T-helper 2 cell treated with Interferon-gamma antibody and Interleukin-4, amounts not matched to agents 5 μg/mL and 100 μg/mL, for 36 hours (primary cell): ENCODE measurements around the gene F11R.
A peak's percentile ranks its signal among the peaks of the same experiment; 100 is the strongest.

Experiments used
- DNase-seq: peaks from one replicate; pipeline ENCODE4 v3.0.0; 2021; ENCODE audit warnings: low spot score
- H3K27ac Mint-ChIP-seq: one replicate; pipeline ENCODE4 v1.8.0; 2021; ENCODE audit warnings: mild to moderate bottlenecking, mixed read lengths
- H3K27me3 Mint-ChIP-seq: one replicate; pipeline ENCODE4 v1.8.0; 2021; ENCODE audit warnings: low read depth, mixed read lengths
- H3K36me3 Mint-ChIP-seq: one replicate; pipeline ENCODE4 v1.8.0; 2021; ENCODE audit warnings: low read depth, mixed read lengths
- H3K4me1 Mint-ChIP-seq: one replicate; pipeline ENCODE4 v1.8.0; 2021; ENCODE audit warnings: low read depth, mixed read lengths
- H3K4me3 Mint-ChIP-seq: one replicate; pipeline ENCODE4 v1.8.0; 2022; ENCODE audit warnings: mild to moderate bottlenecking, moderate library complexity, mixed read lengths
- H3K9me3 Mint-ChIP-seq: one replicate; pipeline ENCODE4 v1.8.0; 2021; ENCODE audit warnings: mixed read lengths

The F11R gene

DNA sequence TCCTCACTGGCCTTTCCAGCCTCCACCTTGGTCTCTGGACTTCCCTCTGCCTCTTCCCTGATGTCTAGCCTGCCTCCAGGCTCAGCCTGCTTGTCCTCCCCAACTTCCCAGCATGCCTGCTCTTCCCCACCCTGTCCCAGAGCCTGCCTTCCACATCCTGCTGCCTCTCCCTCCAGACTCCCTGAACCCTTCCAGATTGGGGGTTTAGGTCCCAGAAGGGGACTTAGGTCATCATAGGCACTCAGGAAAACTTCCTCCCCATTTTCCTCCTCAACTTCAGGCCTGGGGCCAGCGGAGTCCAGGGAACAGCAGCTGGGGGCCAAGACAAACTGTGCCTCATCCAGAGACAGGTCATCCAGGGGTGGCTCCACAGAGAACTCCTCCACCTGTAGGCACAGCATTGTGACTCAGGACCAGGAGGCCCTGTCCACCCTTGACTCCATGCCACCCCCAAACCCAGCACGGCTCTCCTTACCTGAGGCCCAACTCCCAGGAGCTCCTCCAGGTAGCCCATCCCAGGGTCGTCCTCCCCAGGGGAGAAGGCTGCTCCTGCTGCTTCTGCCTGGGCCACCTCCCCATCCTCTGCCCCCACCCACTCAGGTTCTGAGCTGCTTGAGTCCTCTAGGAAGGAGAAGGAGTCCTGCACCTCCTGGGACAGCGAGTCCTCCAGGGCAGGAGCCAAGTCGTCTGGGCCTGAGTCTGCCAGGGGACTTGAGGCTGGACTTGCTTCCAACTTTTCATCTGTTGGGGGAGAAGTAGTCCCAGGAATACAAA, 28.2 kb upstream of the F11R start:
- peak overlapping the region; percentile 68 for H3K27ac Mint-ChIP-seq
- no peaks in the 10 kb centered on the region for H3K9me3 Mint-ChIP-seq
- H3K4me3 Mint-ChIP-seq = no peak overlapping the region
- H3K27me3 Mint-ChIP-seq = no peaks in the 10 kb centered on the region
- H3K4me1 Mint-ChIP-seq = peaks cover 17% of the 10 kb centered on the region
- H3K36me3 Mint-ChIP-seq = peaks cover 79% of the 10 kb centered on the region
- DNase-seq = no peak

DNA sequence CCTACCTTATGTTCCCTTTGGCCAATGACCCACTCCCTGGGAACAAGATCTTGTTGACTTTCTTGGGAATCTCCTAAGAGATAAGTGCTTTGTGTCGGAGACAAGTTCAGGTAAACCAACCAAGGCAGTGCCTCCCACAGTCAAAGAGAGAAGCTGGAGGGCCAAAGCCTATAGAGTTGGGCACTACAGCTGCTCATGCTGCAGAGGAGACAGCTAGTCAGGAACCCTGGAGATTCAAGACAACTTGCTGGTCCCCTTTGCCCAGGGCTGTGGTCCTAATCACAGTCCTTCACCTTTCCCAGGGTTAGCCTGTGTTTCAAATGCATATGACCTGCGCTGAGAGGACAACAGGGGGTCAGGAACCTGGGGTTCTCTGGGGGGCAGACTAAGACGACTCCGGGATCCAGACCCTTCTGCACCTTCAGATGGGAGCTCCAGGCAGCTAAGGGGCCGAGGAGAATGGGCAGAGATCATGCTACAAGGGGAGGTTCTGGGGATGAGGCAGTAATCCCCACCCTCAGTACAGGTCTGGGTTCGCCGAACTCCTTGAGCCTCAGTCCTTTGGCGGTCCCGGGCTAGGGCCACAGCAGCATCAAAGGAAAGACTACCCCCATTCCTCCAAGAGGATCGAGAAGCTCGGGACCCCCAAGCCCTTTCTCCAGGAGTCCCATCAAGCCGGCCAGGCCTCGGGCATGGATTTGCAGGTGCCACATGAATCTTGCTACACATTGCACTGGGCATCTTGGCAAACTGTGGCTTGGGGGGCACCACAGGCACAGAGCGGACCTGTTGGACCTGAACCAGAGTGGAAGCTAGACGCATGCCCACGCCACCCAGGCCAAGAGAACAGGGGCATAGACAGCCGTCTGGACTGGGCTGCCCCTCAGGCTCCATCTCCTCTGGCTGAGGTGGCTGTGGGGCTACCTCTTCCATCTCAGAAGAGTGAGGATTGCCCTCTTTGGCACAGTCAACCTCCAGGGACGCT, 26.8 kb upstream of the F11R start:
- H3K4me3 Mint-ChIP-seq = no peak overlapping the region
- peaks cover 17% of the 10 kb centered on the region for H3K4me1 Mint-ChIP-seq
- no peak for DNase-seq
- no peaks in the 10 kb centered on the region for H3K27me3 Mint-ChIP-seq
- no peaks in the 10 kb centered on the region for H3K9me3 Mint-ChIP-seq
- H3K27ac Mint-ChIP-seq = peak overlapping the region; percentile 97
- H3K36me3 Mint-ChIP-seq = peaks cover 70% of the 10 kb centered on the region

DNA sequence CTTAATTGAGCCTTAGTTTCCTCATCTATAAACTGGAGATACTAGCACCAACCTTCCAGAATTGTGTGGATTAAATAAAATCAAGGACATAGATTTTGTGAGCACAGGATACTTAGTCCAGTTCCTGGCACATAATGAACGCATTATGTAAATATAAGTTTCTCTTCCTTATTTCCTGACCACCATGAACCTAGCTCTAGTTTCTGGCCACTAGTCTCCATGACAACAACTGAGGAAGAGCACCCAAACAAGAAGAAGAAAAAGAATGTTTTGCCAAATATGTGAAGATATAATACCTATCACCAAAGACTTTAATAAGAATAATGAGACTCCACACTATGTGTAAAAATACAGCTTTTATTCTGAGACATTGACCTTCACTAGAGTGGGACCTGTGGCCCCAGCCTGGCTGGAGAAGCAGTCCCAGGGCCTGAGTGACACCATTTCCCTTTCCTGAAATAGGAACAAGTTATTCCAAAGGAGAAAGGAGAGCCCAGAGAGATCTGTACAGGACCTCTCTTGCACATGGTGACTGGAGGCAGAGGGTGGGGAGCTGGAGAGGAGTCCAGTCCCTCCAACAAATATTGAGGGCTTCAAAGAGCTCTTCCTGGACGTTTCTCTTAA, 25.8 kb upstream of the F11R start:
- Mint-ChIP-seq H3K27ac (peak overlapping the region; percentile 97), H3K4me3 (peak overlapping the region; percentile 91), H3K36me3 (peaks cover 68% of the 10 kb centered on the region), H3K4me1 (peaks cover 18% of the 10 kb centered on the region), H3K9me3 (no peaks in the 10 kb centered on the region), H3K27me3 (no peaks in the 10 kb centered on the region)
- no peak for DNase-seq

DNA sequence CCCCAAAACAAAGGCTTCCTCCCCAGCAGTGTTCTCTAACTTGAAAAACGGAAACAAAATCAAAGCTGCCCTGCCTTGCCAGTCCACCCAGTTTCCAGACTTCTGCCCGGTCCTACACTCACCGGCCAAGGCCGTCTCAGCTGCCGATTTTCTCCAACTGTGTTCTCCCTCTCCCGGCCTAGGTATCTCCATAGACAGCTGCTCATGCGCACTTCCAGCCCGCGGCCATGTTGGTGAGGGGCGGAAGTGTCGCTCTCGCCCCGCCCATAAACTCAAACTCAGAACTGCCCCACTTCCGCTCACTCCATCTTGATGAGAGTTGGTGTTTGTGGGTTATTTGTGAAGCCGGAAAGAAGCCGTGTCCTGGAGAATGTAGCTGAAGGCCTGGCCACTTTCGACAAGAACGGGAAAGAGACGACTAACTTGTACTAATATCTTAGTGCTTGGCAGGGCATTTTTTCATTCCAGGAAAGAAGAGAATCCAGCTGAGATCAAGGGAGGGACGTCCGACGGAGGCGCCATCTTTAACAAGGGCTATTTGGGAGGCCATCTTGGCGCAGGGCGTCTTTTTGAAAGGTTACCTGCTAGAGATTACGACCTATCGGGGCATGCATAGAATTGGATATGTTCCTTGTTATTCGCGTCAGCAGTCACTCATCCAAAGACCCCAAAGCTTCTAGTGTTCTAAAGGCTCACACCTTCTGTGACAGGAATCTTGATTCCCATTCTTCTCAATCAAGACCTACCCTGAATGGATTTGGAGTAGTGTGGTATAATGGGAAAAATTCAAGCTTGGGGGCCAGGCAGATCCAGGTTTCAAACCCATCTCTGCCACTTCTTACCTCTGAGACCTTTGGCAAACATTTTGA, 25.0 kb upstream of the F11R start, which contains the start of gene USF1:
USF1 (minus strand) TSS at position 242 of the 869 bp plus-strand sequence. CDS start 2,702 bp downstream, outside the sequence.
- DNase-seq = peak; percentile 94
- peaks cover 70% of the 10 kb centered on the region for H3K36me3 Mint-ChIP-seq
- no peaks in the 10 kb centered on the region for H3K27me3 Mint-ChIP-seq
- H3K9me3 Mint-ChIP-seq = no peaks in the 10 kb centered on the region
- H3K4me3 Mint-ChIP-seq = peak within 1 kb of the TSS; percentile 91
- H3K4me1 Mint-ChIP-seq = peaks cover 20% of the 10 kb centered on the region
- H3K27ac Mint-ChIP-seq = peak within 1 kb of the TSS; percentile 97

DNA sequence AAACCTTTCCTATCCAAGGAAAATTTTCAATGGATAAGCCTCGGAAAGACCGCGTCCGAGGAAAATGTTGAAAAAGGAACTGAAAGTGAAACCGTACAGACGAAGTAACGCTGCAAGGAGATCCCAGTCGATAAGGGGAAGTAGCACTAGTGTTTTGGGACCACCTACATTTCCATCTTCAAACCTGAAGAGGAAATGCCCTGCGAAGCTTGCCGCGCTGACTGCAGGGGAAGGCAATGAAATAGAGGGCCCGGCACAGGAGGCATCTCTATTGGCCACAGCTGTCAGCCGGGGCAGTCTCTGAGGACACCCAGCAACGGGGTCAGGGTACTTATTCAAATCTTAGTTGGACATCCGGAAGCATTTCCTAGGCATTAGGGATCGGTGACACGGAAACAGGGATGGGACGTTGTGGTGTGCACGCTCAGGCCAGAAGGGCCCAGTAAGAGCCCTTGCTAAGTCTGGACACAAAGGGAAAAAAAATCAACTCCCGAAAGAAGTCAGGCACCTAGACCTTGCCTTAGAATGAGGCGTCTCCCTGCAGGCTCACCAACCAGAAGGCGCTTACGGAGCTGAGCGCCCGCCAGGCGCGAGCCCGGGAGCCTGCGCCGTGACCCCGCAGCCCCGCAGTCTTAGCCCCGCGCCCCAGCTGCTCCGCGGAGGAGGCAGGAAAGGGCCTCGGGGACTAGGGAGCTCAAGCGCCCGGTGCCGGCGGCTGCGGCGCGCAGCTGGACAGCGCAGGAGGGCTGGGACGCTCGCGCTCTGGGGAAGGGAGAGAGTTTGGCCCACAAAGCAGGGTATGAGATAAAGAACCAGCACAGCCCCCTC, 24.2 kb upstream of the F11R start:
- DNase-seq = peak; percentile 54
- Mint-ChIP-seq H3K36me3 (peaks cover 74% of the 10 kb centered on the region), H3K27ac (peak overlapping the region; percentile 97), H3K27me3 (no peaks in the 10 kb centered on the region), H3K4me3 (peak overlapping the region; percentile 91), H3K4me1 (peaks cover 20% of the 10 kb centered on the region), H3K9me3 (no peaks in the 10 kb centered on the region)

DNA sequence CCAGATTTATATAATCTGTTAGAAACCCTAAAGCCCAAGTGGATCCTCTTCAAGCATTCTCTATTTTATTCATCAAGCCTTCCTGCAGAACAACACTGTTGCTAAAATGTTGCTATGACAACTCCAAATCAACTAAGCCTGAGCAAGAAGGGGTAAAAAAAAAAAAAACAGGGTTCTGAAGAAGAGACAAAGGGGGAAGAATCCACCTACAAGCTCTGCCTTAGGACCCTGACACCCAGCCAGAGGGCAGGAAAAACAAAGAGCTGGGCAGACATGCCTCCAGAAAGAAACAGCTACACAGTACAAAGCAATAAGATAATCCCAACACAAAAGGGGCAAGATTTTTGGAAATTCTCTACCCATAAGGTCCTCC, 23.6 kb upstream of the F11R start:
- peak overlapping the region; percentile 91 for H3K4me3 Mint-ChIP-seq
- DNase-seq = no peak
- H3K9me3 Mint-ChIP-seq = no peaks in the 10 kb centered on the region
- peaks cover 74% of the 10 kb centered on the region for H3K36me3 Mint-ChIP-seq
- peaks cover 20% of the 10 kb centered on the region for H3K4me1 Mint-ChIP-seq
- H3K27me3 Mint-ChIP-seq = no peaks in the 10 kb centered on the region
- H3K27ac Mint-ChIP-seq = peak overlapping the region; percentile 97

DNA sequence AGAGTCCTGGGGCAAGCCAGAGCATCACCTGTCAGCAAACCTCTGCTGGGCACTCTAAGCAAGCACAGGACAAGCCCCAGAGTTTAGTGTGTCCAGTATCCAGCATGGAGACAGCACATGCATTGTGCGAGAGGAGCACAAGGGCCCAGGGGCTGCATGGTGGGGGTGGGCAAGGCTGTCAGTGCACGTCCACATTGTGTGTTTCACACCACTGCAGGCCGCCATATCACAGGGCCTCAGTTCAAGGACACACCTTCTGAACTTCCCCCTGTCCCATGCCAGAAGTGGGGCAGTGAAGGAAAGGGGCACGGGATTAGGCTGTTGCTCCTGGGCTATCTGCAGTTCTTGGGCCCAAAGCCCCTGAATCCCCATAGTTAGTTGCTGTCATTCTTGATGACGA, 18.6 kb upstream of the F11R start:
- H3K36me3 Mint-ChIP-seq = peaks cover 48% of the 10 kb centered on the region

DNA sequence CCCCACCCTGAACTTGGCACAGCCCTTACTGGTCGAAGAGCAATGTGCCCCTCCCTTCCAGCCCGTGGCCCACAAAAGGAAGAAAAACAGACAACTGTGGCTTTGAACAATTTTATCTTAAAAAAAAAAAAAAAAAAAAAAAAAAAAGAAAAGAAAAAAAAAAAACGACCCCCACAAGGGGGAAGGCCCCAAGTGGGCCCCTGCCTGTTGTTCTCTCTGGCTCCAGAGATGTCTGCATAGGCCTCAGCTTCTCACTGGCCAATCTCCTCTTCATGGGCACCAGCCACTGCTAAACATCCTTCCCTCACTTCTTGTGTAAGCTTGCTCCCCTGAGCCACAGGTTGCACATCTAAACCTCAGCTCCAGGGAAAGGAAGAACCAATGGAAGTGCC, 18.2 kb upstream of the F11R start:
- peak overlapping the region; percentile 86 for H3K27ac Mint-ChIP-seq
- no peak for DNase-seq
- H3K36me3 Mint-ChIP-seq = peaks cover 44% of the 10 kb centered on the region
- no peaks in the 10 kb centered on the region for H3K9me3 Mint-ChIP-seq
- peak overlapping the region; percentile 92 for H3K4me3 Mint-ChIP-seq
- H3K4me1 Mint-ChIP-seq = peaks cover 21% of the 10 kb centered on the region
- no peaks in the 10 kb centered on the region for H3K27me3 Mint-ChIP-seq

More for the DNA sequence above, 18.6 kb upstream of the F11R start:
- Mint-ChIP-seq H3K4me1 (peaks cover 25% of the 10 kb centered on the region), H3K9me3 (no peaks in the 10 kb centered on the region), H3K27ac (peak overlapping the region; percentile 86), H3K27me3 (no peaks in the 10 kb centered on the region), H3K4me3 (peak overlapping the region; percentile 92)
- DNase-seq = no peak

DNA sequence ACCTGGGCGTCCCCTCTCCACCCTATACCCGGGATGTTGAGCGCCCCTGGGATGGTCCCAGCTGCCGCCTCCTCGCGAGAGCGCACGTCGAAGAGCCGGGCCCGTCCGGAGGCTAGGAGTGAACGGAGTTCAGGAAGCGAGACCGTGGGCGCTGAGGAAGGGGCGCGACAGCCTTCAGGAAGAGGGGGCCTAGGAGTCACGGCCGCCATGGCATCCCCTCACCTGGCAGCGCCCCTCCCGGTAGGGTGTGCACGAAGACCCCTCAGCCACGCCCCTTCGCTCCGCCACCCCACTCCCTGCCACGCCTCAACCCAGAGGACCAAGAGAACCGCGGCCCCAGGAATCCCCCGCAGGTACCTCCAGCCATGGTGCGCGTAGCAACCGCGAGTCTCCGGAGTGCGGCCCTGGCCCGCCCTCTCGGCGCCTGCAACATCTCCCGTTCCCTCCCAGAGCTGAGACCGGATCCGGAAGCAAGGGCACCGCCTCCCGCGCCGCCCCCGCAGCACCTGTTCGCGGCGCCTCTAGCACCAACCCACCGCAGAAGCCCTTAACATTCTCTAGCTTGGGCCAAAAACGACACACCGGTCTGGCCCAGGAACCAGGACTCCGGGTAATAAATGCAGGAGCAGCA, 17.7 kb upstream of the F11R start, which contains the start of gene TSTD1:
TSTD1 (minus strand) TSS at position 442 of the 631 bp plus-strand sequence; CDS start at position 367, 75 bp downstream.
- H3K27me3 Mint-ChIP-seq = no peaks in the 10 kb centered on the region
- H3K4me1 Mint-ChIP-seq = peaks cover 19% of the 10 kb centered on the region
- peak; percentile 86 for DNase-seq
- H3K36me3 Mint-ChIP-seq = peaks cover 42% of the 10 kb centered on the region
- H3K4me3 Mint-ChIP-seq = peak within 1 kb of the TSS; percentile 92
- H3K9me3 Mint-ChIP-seq = no peaks in the 10 kb centered on the region
- peak within 1 kb of the TSS; percentile 86 for H3K27ac Mint-ChIP-seq

DNA sequence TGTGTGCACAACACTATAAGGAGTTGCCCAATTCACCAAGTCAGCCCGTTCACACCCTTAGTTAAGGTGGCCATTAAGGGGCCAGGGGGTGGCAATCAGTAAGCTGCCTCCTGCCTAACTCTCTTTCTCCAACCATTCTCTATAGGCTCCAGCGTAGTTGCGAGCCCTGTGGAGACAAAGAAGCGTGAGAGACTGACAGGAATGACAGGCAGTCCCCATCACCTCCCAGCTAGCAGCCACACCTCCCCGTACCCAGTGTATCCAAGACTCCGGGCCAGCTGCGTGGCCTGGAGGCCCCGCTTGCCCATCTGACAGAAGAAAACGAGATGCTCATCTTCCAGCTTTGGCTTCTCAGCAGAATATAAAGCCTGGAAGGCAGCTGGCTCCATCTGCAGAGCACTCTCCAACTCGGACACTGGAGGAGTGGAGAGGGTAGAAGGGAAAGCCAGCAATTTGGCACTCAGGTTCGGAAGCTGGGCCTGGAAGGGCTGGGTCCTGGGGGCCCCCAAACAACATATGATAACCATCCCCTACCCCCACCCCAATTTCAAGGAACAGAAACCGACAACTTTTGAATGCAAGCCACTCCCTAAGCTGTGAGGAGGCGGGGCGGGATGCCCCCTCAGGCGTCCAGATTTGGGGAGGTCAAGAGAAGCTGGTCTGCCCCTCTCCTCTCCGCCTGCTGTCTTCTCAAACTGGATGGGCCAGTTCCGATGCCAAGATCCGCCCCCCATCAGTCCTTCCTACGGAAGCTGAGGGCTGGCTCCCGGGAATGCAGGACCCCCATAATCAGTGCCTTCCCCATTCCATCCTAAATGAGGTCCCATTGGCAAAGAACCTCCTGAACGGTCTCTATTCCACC, 16.9 kb upstream of the F11R start:
- DNase-seq = no peak
- H3K27me3 Mint-ChIP-seq = no peaks in the 10 kb centered on the region
- H3K9me3 Mint-ChIP-seq = no peaks in the 10 kb centered on the region
- peaks cover 21% of the 10 kb centered on the region for H3K4me1 Mint-ChIP-seq
- H3K36me3 Mint-ChIP-seq = peaks cover 41% of the 10 kb centered on the region
- peak overlapping the region; percentile 41 for H3K27ac Mint-ChIP-seq
- peak overlapping the region; percentile 92 for H3K4me3 Mint-ChIP-seq

DNA sequence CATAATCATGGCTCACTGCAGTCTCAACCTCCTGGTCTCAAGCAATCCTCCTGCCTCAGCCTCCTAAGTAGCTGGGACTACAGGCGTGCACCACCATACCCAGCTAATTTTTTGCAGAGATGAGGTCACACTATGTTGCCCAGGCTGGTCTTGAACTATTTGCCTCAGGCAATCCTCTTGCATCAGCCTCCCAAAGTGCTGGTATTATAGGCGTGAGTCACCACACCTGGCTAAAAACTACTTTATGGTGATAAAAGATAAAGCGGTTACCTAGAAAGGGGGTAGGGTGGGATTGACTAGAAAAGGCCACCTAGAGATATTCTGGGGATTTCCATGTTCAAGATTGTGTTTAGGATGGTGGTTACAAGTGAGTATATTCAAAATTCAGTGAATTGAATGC, 12.8 kb upstream of the F11R start:
- no peaks in the 10 kb centered on the region for H3K9me3 Mint-ChIP-seq
- H3K36me3 Mint-ChIP-seq = peaks cover 9% of the 10 kb centered on the region
- H3K27me3 Mint-ChIP-seq = no peaks in the 10 kb centered on the region
- no peak overlapping the region for H3K27ac Mint-ChIP-seq
- DNase-seq = no peak
- no peak overlapping the region for H3K4me3 Mint-ChIP-seq
- H3K4me1 Mint-ChIP-seq = peaks cover 16% of the 10 kb centered on the region
